Measurements from ENCODE around the gene DCP2. TPM values are rescaled to one million over a fixed set of nuclear protein-coding genes. Genes with fewer than 3 reads are reported as not detected.

DCP2 gene
- total RNA-seq, 6 experiments from 2014 or later = 16.4 to 18.4 (median 18.0) TPM

- Mint-ChIP-seq H3K27ac (no peak overlapping the region), H3K9me3 (no peaks in the 10 kb centered on the region), H3K36me3 (ENCODE audit: low read depth) (no peaks in the 10 kb centered on the region), H3K4me1 (ENCODE audit: low read depth) (peaks cover 37% of the 10 kb centered on the region), H3K27me3 (ENCODE audit: insufficient read depth) (no peaks in the 10 kb centered on the region), H3K4me3 (no peak overlapping the region)
- no peak for DNase-seq
- TF ChIP-seq CTCF (IDR thresholded peaks at IDR 0.05) = no peak
Observed at GRCh38 chr5:113063927-113064326, 87.3 kb downstream of the DCP2 start.

- TF ChIP-seq CTCF (IDR thresholded peaks at IDR 0.05) = no peak
- Mint-ChIP-seq H3K27ac (no peak overlapping the region), H3K9me3 (no peaks in the 10 kb centered on the region), H3K4me1 (ENCODE audit: low read depth) (peaks cover 29% of the 10 kb centered on the region), H3K4me3 (no peak overlapping the region), H3K27me3 (ENCODE audit: insufficient read depth) (no peaks in the 10 kb centered on the region), H3K36me3 (ENCODE audit: low read depth) (no peaks in the 10 kb centered on the region)
- DNase-seq = no peak
Observed at GRCh38 chr5:113064806-113065205, 88.2 kb downstream of the DCP2 start.

GRCh38 chr5:113065626-113066025 lies 89.0 kb downstream of the DCP2 start:
- peaks cover 29% of the 10 kb centered on the region for H3K4me1 Mint-ChIP-seq (ENCODE audit: low read depth)
- no peaks in the 10 kb centered on the region for H3K36me3 Mint-ChIP-seq (ENCODE audit: low read depth)
- no peak overlapping the region for H3K4me3 Mint-ChIP-seq
- DNase-seq = no peak
- H3K9me3 Mint-ChIP-seq = no peaks in the 10 kb centered on the region
- no peaks in the 10 kb centered on the region for H3K27me3 Mint-ChIP-seq (ENCODE audit: insufficient read depth)
- no peak overlapping the region for H3K27ac Mint-ChIP-seq
- no peak for TF ChIP-seq CTCF (IDR thresholded peaks at IDR 0.05)

GRCh38 chr5:113067635-113068344 lies 91.2 kb downstream of the DCP2 start:
- no peaks in the 10 kb centered on the region for H3K9me3 Mint-ChIP-seq
- H3K4me3 Mint-ChIP-seq = no peak overlapping the region
- H3K27me3 Mint-ChIP-seq (ENCODE audit: insufficient read depth) = peaks cover 3% of the 10 kb centered on the region
- no peaks in the 10 kb centered on the region for H3K36me3 Mint-ChIP-seq (ENCODE audit: low read depth)
- H3K27ac Mint-ChIP-seq = no peak overlapping the region
- H3K4me1 Mint-ChIP-seq (ENCODE audit: low read depth) = peaks cover 13% of the 10 kb centered on the region
- TF ChIP-seq CTCF (IDR thresholded peaks at IDR 0.05) = no peak
- DNase-seq = no peak

- DNase-seq = peak; percentile 23
- TF ChIP-seq CTCF (IDR thresholded peaks at IDR 0.05) = no peak
- Mint-ChIP-seq H3K4me1 (ENCODE audit: low read depth) (peaks cover 6% of the 10 kb centered on the region), H3K27me3 (ENCODE audit: insufficient read depth) (peaks cover 6% of the 10 kb centered on the region), H3K27ac (no peak overlapping the region), H3K36me3 (ENCODE audit: low read depth) (no peaks in the 10 kb centered on the region), H3K9me3 (no peaks in the 10 kb centered on the region), H3K4me3 (no peak overlapping the region)
Observed at GRCh38 chr5:113068559-113068958, 92.0 kb downstream of the DCP2 start.

Other genes with a start within 250 kb of the DCP2 start
- gene APC, start 238.9 kb upstream of the DCP2 start, total RNA-seq (2021; fragmentation: NEBNext Ultra II Directional; extraction: Animal tissue kit (Norgen Biotek cat#: 25700)) = 10 to 100 TPM; 51.9 to 69.2 (median 53.9) TPM
- 10 to 100 TPM; 53.8 to 69.5 (median 58.9) TPM for gene SRP19, start 115.5 kb upstream of the DCP2 start, total RNA-seq (2021; fragmentation: NEBNext Ultra II Directional; extraction: Animal tissue kit (Norgen Biotek cat#: 25700))
- gene REEP5, start 54.6 kb upstream of the DCP2 start, total RNA-seq (2021; fragmentation: NEBNext Ultra II Directional; extraction: Animal tissue kit (Norgen Biotek cat#: 25700)) = 100 to 1,000 TPM in 4 of 6 experiments, 10 to 100 TPM in 2; 95.9 to 143 (median 107) TPM